ENCODE results near the gene SRRT. TPM values are rescaled to one million over a fixed set of nuclear protein-coding genes. Genes with fewer than 3 reads are reported as not detected.

SRRT gene
- total and polyA plus RNA-seq, 4 donors = 58.5 to 120 (median 78.0) TPM

Small RNA genes lying within 50 kb of the gene (small RNA-seq; reads per million reads assigned to genes)
- not detected for gene RN7SL549P (ENCODE audit: low replicate concordance)
- not detected for gene RPS29P15 (ENCODE audit: low replicate concordance)

Other genes with a start within 250 kb of the SRRT start
- 1 to 10 TPM; 1.7 to 2.1 TPM for gene TFR2, start 233.6 kb upstream of the SRRT start, total RNA-seq
- gene TFR2, start 233.6 kb upstream of the SRRT start, polyA plus RNA-seq = under 1 TPM; 0.33 to 0.85 TPM
- not detected for gene ACTL6B, start 218.7 kb upstream of the SRRT start, total RNA-seq
- gene ACTL6B, start 218.7 kb upstream of the SRRT start, polyA plus RNA-seq = not detected
- gene GNB2, start 201.4 kb upstream of the SRRT start, total RNA-seq = 100 to 1,000 TPM; 150 to 327 TPM
- 100 to 1,000 TPM; 130 to 381 TPM for gene GNB2, start 201.4 kb upstream of the SRRT start, polyA plus RNA-seq
- 10 to 100 TPM; 30.8 to 41.6 TPM for gene GIGYF1, start 180.9 kb upstream of the SRRT start, total RNA-seq
- 10 to 100 TPM; 19.0 to 36.8 TPM for gene GIGYF1, start 180.9 kb upstream of the SRRT start, polyA plus RNA-seq
- 10 to 100 TPM; 20.3 to 30.1 TPM for gene POP7, start 169.0 kb upstream of the SRRT start, total RNA-seq
- gene POP7, start 169.0 kb upstream of the SRRT start, polyA plus RNA-seq = 10 to 100 TPM; 36.5 to 50.6 TPM
- gene EPO, start 154.6 kb upstream of the SRRT start, total RNA-seq = not detected
- under 1 TPM in 1 of 2 donors, not detected in 1; 0.10 TPM for gene EPO, start 154.6 kb upstream of the SRRT start, polyA plus RNA-seq
- under 1 TPM in 1 of 2 donors, not detected in 1; 0.03 TPM for gene ZAN, start 141.5 kb upstream of the SRRT start, total RNA-seq
- gene ZAN, start 141.5 kb upstream of the SRRT start, polyA plus RNA-seq = not detected
- gene EPHB4, start 47.6 kb upstream of the SRRT start, total RNA-seq = 10 to 100 TPM; 55.2 to 64.2 TPM
- gene EPHB4, start 47.6 kb upstream of the SRRT start, polyA plus RNA-seq = 10 to 100 TPM; 21.7 to 45.7 TPM
- 10 to 100 TPM; 28.5 to 49.1 TPM for gene SLC12A9, start 22.4 kb upstream of the SRRT start, total RNA-seq
- 10 to 100 TPM; 29.2 to 52.6 TPM for gene SLC12A9, start 22.4 kb upstream of the SRRT start, polyA plus RNA-seq
- gene TRIP6, start 7.7 kb upstream of the SRRT start, total RNA-seq = 10 to 100 TPM; 43.5 to 81.8 TPM
- gene TRIP6, start 7.7 kb upstream of the SRRT start, polyA plus RNA-seq = 10 to 100 TPM; 41.4 to 61.2 TPM
- 1 to 10 TPM; 1.5 to 5.8 TPM for gene UFSP1, start 14.6 kb downstream of the SRRT start, total RNA-seq
- gene UFSP1, start 14.6 kb downstream of the SRRT start, polyA plus RNA-seq = 1 to 10 TPM; 5.2 to 6.2 TPM
- 1 to 10 TPM; 7.2 to 8.2 TPM for gene ACHE, start 20.8 kb downstream of the SRRT start, total RNA-seq
- 1 to 10 TPM; 2.6 to 6.2 TPM for gene ACHE, start 20.8 kb downstream of the SRRT start, polyA plus RNA-seq
- 1 to 10 TPM; 1.6 to 5.5 TPM for gene MUC3A, start 74.4 kb downstream of the SRRT start, total RNA-seq
- 1 to 10 TPM in 1 of 2 donors, under 1 TPM in 1; 0.53 to 1.5 TPM for gene MUC3A, start 74.4 kb downstream of the SRRT start, polyA plus RNA-seq
- 1 to 10 TPM; 2.0 to 5.5 TPM for gene MUC12, start 94.5 kb downstream of the SRRT start, total RNA-seq
- gene MUC12, start 94.5 kb downstream of the SRRT start, polyA plus RNA-seq = 1 to 10 TPM; 1.4 to 3.7 TPM
- gene MUC17, start 145.0 kb downstream of the SRRT start, total RNA-seq = not detected
- not detected for gene MUC17, start 145.0 kb downstream of the SRRT start, polyA plus RNA-seq
- 10 to 100 TPM; 32.6 to 56.6 TPM for gene TRIM56, start 210.4 kb downstream of the SRRT start, total RNA-seq
- 10 to 100 TPM; 14.4 to 15.7 TPM for gene TRIM56, start 210.4 kb downstream of the SRRT start, polyA plus RNA-seq

Data from lung (tissue), 5 donors.